Stomach (tissue), 9 donors: ENCODE results near the gene EXOC4. TPM values are rescaled to one million over a fixed set of nuclear protein-coding genes. Genes with fewer than 3 reads are reported as not detected.
A peak's percentile ranks its signal among the peaks of the same experiment; 100 is the strongest.

ENCODE experiments used
- DNase-seq, 2 donors: peaks; one replicate each; pipeline versions ENCODE4 v3.0.0 to v3.0.0-alpha.2; 2013 to 2019
- H3K27ac ChIP-seq, 5 donors: fragments of 200-600 bp in 4 of 5; sonication (generic) in 4 of 5; one replicate each; pipeline ENCODE4 v1.5.1; 2013 to 2019; ENCODE audit warnings: mild to moderate bottlenecking in 1 of 5, moderate library complexity in 1 of 5
- H3K27me3 ChIP-seq, 3 donors: fragments of 200-600 bp; sonication (generic); one replicate each; pipeline ENCODE4 v1.5.1; 2017 to 2019; ENCODE audit warnings: mixed run types in 1 of 3
- H3K36me3 ChIP-seq, 4 donors: fragments of 200-600 bp; sonication (generic); 1 replicate in 3 of 4; 2 replicates in 1 of 4; pipeline ENCODE4 v1.5.1; 2016 to 2019
- H3K4me1 ChIP-seq, 4 donors: fragments of 200-600 bp; sonication (generic); one replicate each; pipeline ENCODE4 v1.5.1; 2016 to 2019
- H3K4me3 ChIP-seq, 4 donors: fragments of 200-600 bp; sonication (generic) in 3 of 4; one replicate each; pipeline ENCODE4 v1.5.1; 2016 to 2019; ENCODE audit warnings: mild to moderate bottlenecking in 1 of 4
- H3K9me3 ChIP-seq, 4 donors: fragments of 200-600 bp; sonication (generic); one replicate each; pipeline ENCODE4 v1.5.1; 2016 to 2019
- CTCF ChIP-seq, 7 experiments: fragments of 450-650 bp in 4 of 7; fragments of 200-600 bp in 3 of 7; sonication (generic) in 3 of 7; IDR thresholded peaks; one replicate each; pipeline ENCODE4 v1.5.1; 2016 to 2019; ENCODE audit warnings: antibody characterized with exemption in 7 of 7, control low read depth in 2 of 7, mild to moderate bottlenecking in 1 of 7
- EP300 ChIP-seq: sonication (generic); formaldehyde crosslinking; IDR thresholded peaks from one replicate; pipeline ENCODE4 v1.6.1; 2017; ENCODE audit warnings: antibody characterized with exemption
- POLR2A ChIP-seq, 4 donors: fragments of 450-650 bp; IDR thresholded peaks; one replicate each; pipeline ENCODE4 v1.6.1; 2016; ENCODE audit warnings: antibody characterized with exemption in 4 of 4, control low read depth in 2 of 4, mild to moderate bottlenecking in 1 of 4, moderate library complexity in 1 of 4
- POLR2AphosphoS5 ChIP-seq, 3 donors: sonication (generic); formaldehyde crosslinking; IDR thresholded peaks; one replicate each; pipeline ENCODE4 v1.6.1; 2016; ENCODE audit warnings: antibody characterized with exemption in 3 of 3
- WGBS, 5 donors: extraction: QIAGEN DNeasy Blood & Tissue Kit in 3 of 5; methylation state at CpG; one replicate each; pipeline versions ENCODE4 v1.1.5 to v1.1.7; 2013 to 2018; 5-methylcytosine and 5-hydroxymethylcytosine counted together
- intact Hi-C: fragments of 100-400 bp; cut with DNase I; formaldehyde crosslinking; loops from one replicate; pipeline ENCODE4 v1.15.1; 2023; ENCODE audit warnings: low total_unique reads
- polyA plus RNA-seq, 3 donors: library from polyadenylated mRNA; stranded (reverse); fragments of 200-250 nt; gene quantifications; one replicate each; pipeline ENCODE4 v1.2.3, GENCODE V29; 2013
- total RNA-seq, 5 donors: library from RNA; depleted of rRNA; stranded (reverse); fragments of >200 nt; gene quantifications; one replicate each; pipeline versions ENCODE4 v1.1.0 to v1.2.3, GENCODE V29; 2014 to 2016
- donor health status: healthy with polysubstance abuse.
- donor health status: Bipolar disorder and iron deficiency.
- donor health status: healthy.

Gene EXOC4
- total and polyA plus RNA-seq, 8 donors: 14.1 to 339 (median 61.1) TPM

DNA sequence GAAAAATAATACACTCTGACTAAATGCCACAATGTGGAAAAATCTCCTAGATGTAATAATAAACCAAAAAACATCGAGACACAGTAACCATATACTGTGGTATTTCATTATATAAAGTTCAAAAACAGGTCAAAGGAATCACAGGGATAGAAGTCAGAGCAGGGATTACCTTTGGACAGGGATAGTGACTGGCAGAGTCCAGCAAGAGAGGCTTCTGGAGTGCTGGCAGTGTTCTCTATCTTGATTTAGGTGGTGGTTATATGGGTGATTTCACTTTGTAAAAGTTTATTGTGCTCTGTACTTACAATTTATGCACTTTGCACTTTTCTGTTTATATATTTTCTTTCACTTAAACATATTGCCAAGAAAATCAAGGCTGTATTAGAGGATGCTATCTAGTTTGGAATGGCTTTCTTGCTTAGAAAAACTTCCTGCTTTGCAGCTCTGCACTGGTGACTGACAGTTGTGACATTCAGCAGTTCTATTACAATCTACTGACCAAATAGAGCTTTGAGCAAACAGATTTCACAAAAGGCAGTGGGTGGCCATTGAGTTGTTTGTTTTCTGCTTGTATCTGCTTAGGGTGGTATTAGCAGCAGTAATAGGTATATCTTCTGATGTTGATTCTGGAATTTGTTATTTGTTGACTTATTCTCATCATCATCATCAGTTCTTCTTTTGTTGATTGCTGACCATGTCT, 610.6 kb downstream of the EXOC4 start:
- peak in 1 of 2 donors; percentile 25 for DNase-seq
- H3K36me3 ChIP-seq: no peaks in the 10 kb centered on the region
- peaks cover 0 to 12% (median 3%) of the 10 kb centered on the region in 4 donors for H3K4me1 ChIP-seq
- H3K27ac ChIP-seq: no peak overlapping the region
- WGBS, 5 donors: 81 to 94% (median 89%) methylated on average over 1 of the region's 1 CpG
- TF ChIP-seq POLR2A (IDR thresholded peaks at IDR 0.05): no peak
- TF ChIP-seq EP300: no peak
- TF ChIP-seq CTCF (IDR thresholded peaks at IDR 0.05): no peak
- no peak for TF ChIP-seq POLR2AphosphoS5 (IDR thresholded peaks at IDR 0.05)
- H3K9me3 ChIP-seq: no peaks in the 10 kb centered on the region
- no peaks in the 10 kb centered on the region for H3K27me3 ChIP-seq
- H3K4me3 ChIP-seq: no peak overlapping the region
- intact Hi-C loops: no loop called here

- peaks cover 0 to 10% (median 2%) of the 10 kb centered on the region in 4 donors for H3K4me1 ChIP-seq
- 35 to 44% (median 41%) methylated on average over 1 of the region's 1 CpG for WGBS, 5 donors
- no peak overlapping the region for H3K4me3 ChIP-seq
- no peaks in the 10 kb centered on the region for H3K27me3 ChIP-seq
- intact Hi-C loops: no loop called here
- DNase-seq: no peak
- no peaks in the 10 kb centered on the region for H3K9me3 ChIP-seq
- H3K36me3 ChIP-seq: no peaks in the 10 kb centered on the region
- no peak overlapping the region for H3K27ac ChIP-seq
- TF ChIP-seq POLR2A (IDR thresholded peaks at IDR 0.05) (no peak), CTCF (IDR thresholded peaks at IDR 0.05) (no peak), POLR2AphosphoS5 (IDR thresholded peaks at IDR 0.05) (no peak), EP300 (no peak)
Measured at GRCh38 chr7:133869556-133869955, 616.7 kb downstream of the EXOC4 start.

DNA sequence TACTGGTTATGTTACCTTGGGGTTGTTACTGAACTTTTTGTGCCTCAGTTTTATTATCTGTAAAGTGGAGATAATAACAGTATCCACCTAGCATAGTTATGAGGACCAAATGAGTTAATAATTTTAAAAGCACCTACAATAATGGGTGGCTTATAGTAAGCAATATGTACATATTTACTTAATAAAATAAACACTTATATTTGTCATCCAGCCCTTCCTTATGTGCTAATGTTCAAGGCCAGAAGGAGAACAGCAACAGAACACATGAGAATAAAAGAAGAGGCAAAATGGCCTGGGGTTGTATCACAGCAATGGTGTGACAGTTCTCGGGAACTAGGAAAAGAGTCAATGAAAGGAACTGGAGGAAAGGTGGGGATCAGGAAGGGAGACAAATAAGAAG, 618.9 kb downstream of the EXOC4 start:
- no peaks in the 10 kb centered on the region for H3K9me3 ChIP-seq
- no peak overlapping the region for H3K27ac ChIP-seq
- H3K4me3 ChIP-seq: no peak overlapping the region
- H3K4me1 ChIP-seq: peaks cover 0 to 10% (median 2%) of the 10 kb centered on the region in 4 donors
- intact Hi-C loops: no loop called here
- H3K27me3 ChIP-seq: no peaks in the 10 kb centered on the region
- no peaks in the 10 kb centered on the region for H3K36me3 ChIP-seq
- DNase-seq: no peak
- 49 to 91% (median 76%) methylated on average over 1 of the region's 1 CpG for WGBS, 5 donors
- TF ChIP-seq CTCF (IDR thresholded peaks at IDR 0.05): no peak

- TF ChIP-seq EP300: no peak
- H3K4me3 ChIP-seq: no peak overlapping the region
- intact Hi-C loops: no loop called here
Measured at GRCh38 chr7:133873187-133873586, 620.3 kb downstream of the EXOC4 start.

GRCh38 chr7:133873631-133874030, 620.8 kb downstream of the EXOC4 start:
- intact Hi-C loops: no loop called here

More at GRCh38 chr7:133873187-133873586, 620.3 kb downstream of the EXOC4 start:
- Histone ChIP-seq H3K36me3 (no peaks in the 10 kb centered on the region), H3K27me3 (no peaks in the 10 kb centered on the region), H3K27ac (no peak overlapping the region), H3K9me3 (no peaks in the 10 kb centered on the region), H3K4me1 (peaks cover 0 to 10% (median under 1%) of the 10 kb centered on the region in 4 donors)
- no peak for DNase-seq
- 90 to 95% (median 91%) methylated on average over 4 of the region's 4 CpGs for WGBS, 5 donors

More at GRCh38 chr7:133873631-133874030, 620.8 kb downstream of the EXOC4 start:
- Histone ChIP-seq H3K36me3 (no peaks in the 10 kb centered on the region), H3K9me3 (no peaks in the 10 kb centered on the region), H3K27me3 (no peaks in the 10 kb centered on the region), H3K27ac (no peak overlapping the region), H3K4me3 (no peak overlapping the region), H3K4me1 (peaks cover 0 to 10% (median 0%) of the 10 kb centered on the region in 4 donors)
- TF ChIP-seq EP300 (no peak), POLR2AphosphoS5 (IDR thresholded peaks at IDR 0.05) (no peak), CTCF (IDR thresholded peaks at IDR 0.05) (no peak), POLR2A (IDR thresholded peaks at IDR 0.05) (no peak)
- 70 to 93% (median 81%) methylated on average over 2 of the region's 2 CpGs for WGBS, 5 donors
- DNase-seq: no peak
